Sigmoid colon (tissue), 4 donors: ENCODE measurements around the gene RAP1B.

Source experiments
- EP300 ChIP-seq, 4 donors: sonication (generic); formaldehyde crosslinking; IDR thresholded peaks; one replicate each; pipeline ENCODE4 v1.6.1; 2017; ENCODE audit warnings: antibody characterized with exemption in 4 of 4
- POLR2A ChIP-seq, 2 donors: fragments of 450-650 bp; IDR thresholded peaks; one replicate each; pipeline ENCODE4 v1.6.1; 2016; ENCODE audit warnings: antibody characterized with exemption in 2 of 2, mild to moderate bottlenecking in 2 of 2, moderate library complexity in 2 of 2
- TF ChIP-seq, protein P1 (sequence below), 4 experiments: fragments of 450-650 bp in 3 of 4; fragments of 200-600 bp in 1 of 4; IDR thresholded peaks; one replicate each; pipeline ENCODE4 v1.5.1; 2016 to 2019; ENCODE audit warnings: antibody characterized with exemption in 4 of 4, mild to moderate bottlenecking in 3 of 4, moderate library complexity in 2 of 4

DNA sequence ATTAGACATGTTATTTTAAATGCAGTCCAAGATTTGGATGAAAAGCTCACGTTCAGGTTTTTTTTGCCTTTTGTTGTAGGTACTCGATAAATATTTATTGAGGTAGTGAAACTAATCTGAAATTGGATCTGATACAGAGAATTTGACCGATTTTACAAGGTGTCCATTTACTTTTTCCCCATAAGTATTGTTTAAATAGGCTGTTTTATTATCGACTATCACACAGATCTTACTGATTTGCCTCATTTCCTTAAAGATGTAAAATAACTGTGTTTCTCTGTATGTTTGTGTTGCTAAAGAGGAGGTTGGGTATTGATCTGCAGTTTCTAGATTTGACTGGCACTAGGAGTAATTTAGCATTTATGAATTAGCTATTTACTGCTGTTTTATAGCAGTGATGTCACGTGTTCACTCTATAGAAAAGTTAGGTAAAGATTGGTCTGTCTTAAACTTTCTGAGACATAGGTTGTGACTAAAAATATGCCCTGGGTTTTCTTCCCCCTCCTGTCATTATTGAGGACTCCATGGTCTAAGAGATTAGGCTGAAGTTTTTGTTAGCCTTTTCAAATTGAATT, 3.5 kb downstream of the RAP1B start:
- TF ChIP-seq POLR2A (IDR thresholded peaks at IDR 0.05) (no peak), EP300 (IDR thresholded peaks at IDR 0.05) (no peak)
- TF ChIP-seq, protein P1, sequence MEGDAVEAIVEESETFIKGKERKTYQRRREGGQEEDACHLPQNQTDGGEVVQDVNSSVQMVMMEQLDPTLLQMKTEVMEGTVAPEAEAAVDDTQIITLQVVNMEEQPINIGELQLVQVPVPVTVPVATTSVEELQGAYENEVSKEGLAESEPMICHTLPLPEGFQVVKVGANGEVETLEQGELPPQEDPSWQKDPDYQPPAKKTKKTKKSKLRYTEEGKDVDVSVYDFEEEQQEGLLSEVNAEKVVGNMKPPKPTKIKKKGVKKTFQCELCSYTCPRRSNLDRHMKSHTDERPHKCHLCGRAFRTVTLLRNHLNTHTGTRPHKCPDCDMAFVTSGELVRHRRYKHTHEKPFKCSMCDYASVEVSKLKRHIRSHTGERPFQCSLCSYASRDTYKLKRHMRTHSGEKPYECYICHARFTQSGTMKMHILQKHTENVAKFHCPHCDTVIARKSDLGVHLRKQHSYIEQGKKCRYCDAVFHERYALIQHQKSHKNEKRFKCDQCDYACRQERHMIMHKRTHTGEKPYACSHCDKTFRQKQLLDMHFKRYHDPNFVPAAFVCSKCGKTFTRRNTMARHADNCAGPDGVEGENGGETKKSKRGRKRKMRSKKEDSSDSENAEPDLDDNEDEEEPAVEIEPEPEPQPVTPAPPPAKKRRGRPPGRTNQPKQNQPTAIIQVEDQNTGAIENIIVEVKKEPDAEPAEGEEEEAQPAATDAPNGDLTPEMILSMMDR (IDR thresholded peaks at IDR 0.05), result no peak
